GM10266 (cell line): ENCODE measurements around the gene FBXL14.
"Not testable (repeated sequence)": the region's sequence is repeated elsewhere in the genome, so short reads cannot be mapped to it uniquely, and the experiment has no call there.

Experiments used
- DNase-seq: peaks from one replicate; pipeline ENCODE4 v3.0.0; 2012; ENCODE audit errors: extremely low spot score
- TF ChIP-seq, protein P1 (sequence below): IDR thresholded peaks from 2 replicates; pipeline ENCODE4 v1.5.1; 2012; ENCODE audit warnings: mild to moderate bottlenecking, low read depth; ENCODE audit not compliant: control insufficient read depth, insufficient read depth; ENCODE audit errors: missing control alignments

FBXL14 gene

GRCh38 chr12:1566449-1567135 is 27.8 kb downstream of the FBXL14 start:
- TF ChIP-seq, protein P1, sequence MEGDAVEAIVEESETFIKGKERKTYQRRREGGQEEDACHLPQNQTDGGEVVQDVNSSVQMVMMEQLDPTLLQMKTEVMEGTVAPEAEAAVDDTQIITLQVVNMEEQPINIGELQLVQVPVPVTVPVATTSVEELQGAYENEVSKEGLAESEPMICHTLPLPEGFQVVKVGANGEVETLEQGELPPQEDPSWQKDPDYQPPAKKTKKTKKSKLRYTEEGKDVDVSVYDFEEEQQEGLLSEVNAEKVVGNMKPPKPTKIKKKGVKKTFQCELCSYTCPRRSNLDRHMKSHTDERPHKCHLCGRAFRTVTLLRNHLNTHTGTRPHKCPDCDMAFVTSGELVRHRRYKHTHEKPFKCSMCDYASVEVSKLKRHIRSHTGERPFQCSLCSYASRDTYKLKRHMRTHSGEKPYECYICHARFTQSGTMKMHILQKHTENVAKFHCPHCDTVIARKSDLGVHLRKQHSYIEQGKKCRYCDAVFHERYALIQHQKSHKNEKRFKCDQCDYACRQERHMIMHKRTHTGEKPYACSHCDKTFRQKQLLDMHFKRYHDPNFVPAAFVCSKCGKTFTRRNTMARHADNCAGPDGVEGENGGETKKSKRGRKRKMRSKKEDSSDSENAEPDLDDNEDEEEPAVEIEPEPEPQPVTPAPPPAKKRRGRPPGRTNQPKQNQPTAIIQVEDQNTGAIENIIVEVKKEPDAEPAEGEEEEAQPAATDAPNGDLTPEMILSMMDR, result no peak
- no peak for DNase-seq

GRCh38 chr12:1565172-1565571 is 29.2 kb downstream of the FBXL14 start:
- TF ChIP-seq, protein P1, result no peak
- DNase-seq, result no peak

DNA sequence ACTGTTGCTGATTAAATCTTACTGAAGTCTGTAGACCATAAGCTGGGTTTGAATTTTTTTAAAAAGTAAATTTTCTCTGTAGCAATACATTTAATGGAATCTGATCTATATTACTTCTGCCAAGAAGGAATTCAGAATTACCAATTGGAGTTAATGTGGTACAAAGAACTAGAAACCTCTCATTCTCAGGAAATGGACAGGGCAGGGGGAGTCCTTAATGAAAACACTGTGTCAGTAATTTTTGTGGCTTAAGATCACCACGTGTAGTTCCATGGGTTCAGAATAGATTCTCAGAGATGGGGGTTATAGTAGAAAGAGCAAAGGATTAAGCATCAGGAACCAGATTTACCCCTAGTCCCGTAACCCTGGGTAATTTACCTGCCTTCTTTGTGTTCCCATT is 30.3 kb downstream of the FBXL14 start:
- TF ChIP-seq, protein P1, result no peak
- no peak for DNase-seq

DNA sequence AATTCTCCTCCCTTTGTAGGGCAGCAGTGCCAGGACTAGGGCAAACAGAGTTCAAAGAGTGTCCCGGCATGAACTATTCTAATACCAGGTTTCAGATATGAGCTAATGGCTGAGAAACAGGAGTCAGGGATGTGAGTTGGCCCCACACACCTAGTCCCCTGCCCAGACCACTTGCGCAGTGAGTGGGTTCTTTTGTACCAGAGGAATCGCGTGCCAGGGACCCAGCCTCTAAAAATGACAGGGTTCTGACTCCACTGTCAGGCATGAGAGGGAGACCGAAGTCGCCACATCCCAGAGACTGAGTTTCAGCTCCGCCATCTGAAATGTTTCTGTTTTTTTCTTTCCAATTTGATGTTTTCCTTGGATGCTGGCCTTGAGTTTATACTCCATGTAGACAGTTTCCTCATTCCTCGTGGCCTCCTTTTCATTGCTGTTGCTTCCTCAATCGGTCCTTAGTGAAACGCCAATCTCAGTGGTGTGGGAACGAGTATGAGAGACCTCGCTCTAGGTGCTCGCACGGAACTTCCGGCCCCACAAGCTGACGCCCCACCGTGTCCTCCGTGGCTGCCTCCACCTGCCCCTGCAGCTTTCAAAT is 31.5 kb downstream of the FBXL14 start:
- TF ChIP-seq, protein P1, result no peak
- DNase-seq, result no peak

GRCh38 chr12:1560704-1561103 is 33.7 kb downstream of the FBXL14 start:
- TF ChIP-seq, protein P1, result no peak
- DNase-seq, result no peak

DNA sequence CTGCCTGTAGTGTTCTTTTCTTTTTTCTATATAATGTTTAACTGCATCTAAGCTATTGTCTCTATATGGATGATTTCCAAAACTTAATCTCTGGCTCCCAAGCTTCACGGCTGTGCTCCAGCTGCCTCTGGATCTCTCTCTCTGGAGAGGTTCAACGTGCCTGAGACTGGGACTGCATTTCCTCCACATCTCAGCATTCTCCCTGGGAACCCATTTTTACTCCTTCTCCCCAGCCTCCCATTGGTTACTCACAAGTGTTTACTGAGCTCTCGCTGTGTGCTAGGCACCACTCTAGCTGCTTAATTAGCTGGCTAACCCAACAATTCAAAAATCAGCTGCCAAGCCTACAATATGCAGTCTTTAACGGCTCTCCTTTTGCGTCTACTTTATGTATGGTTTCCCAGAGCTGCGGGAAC is 34.7 kb downstream of the FBXL14 start:
- TF ChIP-seq, protein P1, result no peak
- DNase-seq, result no peak

- not testable (repeated sequence) for DNase-seq
Observed at GRCh38 chr12:1558108-1558507, 36.3 kb downstream of the FBXL14 start.
